Mesothelial cell of epicardium (in vitro differentiated cells): ENCODE data around the gene VPS72. TPM values are rescaled to one million over a fixed set of nuclear protein-coding genes. Genes with fewer than 3 reads are reported as not detected.
A peak's percentile ranks its signal among the peaks of the same experiment; 100 is the strongest.

Experiments used
- DNase-seq, 2 experiments: peaks; one replicate each; pipeline ENCODE4 v3.0.0; 2021; ENCODE audit warnings: low spot score in 2 of 2; ENCODE audit not compliant: unreplicated experiment in 2 of 2
- H3K27ac Mint-ChIP-seq: 2 replicates; pipeline ENCODE4 v1.8.0; 2021; ENCODE audit warnings: mixed read lengths
- H3K27me3 Mint-ChIP-seq: 2 replicates; pipeline ENCODE4 v1.8.0; 2021; ENCODE audit warnings: low read depth, mixed read lengths
- H3K36me3 Mint-ChIP-seq: 2 replicates; pipeline ENCODE4 v1.8.0; 2021; ENCODE audit warnings: mixed read lengths
- H3K4me1 Mint-ChIP-seq: 2 replicates; pipeline ENCODE4 v1.8.0; 2021; ENCODE audit warnings: mixed read lengths
- H3K4me3 Mint-ChIP-seq: 2 replicates; pipeline ENCODE4 v1.8.0; 2021; ENCODE audit warnings: mild to moderate bottlenecking, moderate library complexity, mixed read lengths
- H3K9me3 Mint-ChIP-seq: 2 replicates; pipeline ENCODE4 v1.8.0; 2021; ENCODE audit warnings: mixed read lengths
- CTCF ChIP-seq: fragments of 200-600 bp; sonication (generic); IDR thresholded peaks from one replicate; pipeline ENCODE4 v1.5.0; 2021; ENCODE audit warnings: antibody characterized with exemption; ENCODE audit not compliant: unreplicated experiment
- total RNA-seq: library from RNA; stranded (reverse); gene quantifications from 3 replicates; pipeline ENCODE4 v1.2.1, GENCODE V29; 2021

VPS72 gene
- total RNA-seq, 1 donor from 2014 or later = 87.2 TPM

- DNase-seq = peak in 1 of 2 experiments; percentile 48
- no peak for TF ChIP-seq CTCF
- H3K9me3 Mint-ChIP-seq = no peaks in the 10 kb centered on the region
- H3K4me1 Mint-ChIP-seq = peaks cover 22% of the 10 kb centered on the region
- H3K27ac Mint-ChIP-seq = peak overlapping the region; percentile 98
- peak overlapping the region; percentile 98 for H3K4me3 Mint-ChIP-seq
- peaks cover 2% of the 10 kb centered on the region for H3K27me3 Mint-ChIP-seq
- peaks cover 18% of the 10 kb centered on the region for H3K36me3 Mint-ChIP-seq
Observed at GRCh38 chr1:151165281-151165737, 24.7 kb downstream of the VPS72 start.

- H3K4me3 Mint-ChIP-seq = peak overlapping the region; percentile 98
- H3K27ac Mint-ChIP-seq = peak overlapping the region; percentile 98
- peaks cover 22% of the 10 kb centered on the region for H3K4me1 Mint-ChIP-seq
- H3K36me3 Mint-ChIP-seq = peaks cover 16% of the 10 kb centered on the region
- no peak for TF ChIP-seq CTCF
- H3K27me3 Mint-ChIP-seq = peaks cover 2% of the 10 kb centered on the region
- no peaks in the 10 kb centered on the region for H3K9me3 Mint-ChIP-seq
- no peak for DNase-seq
Observed at GRCh38 chr1:151164732-151165280, 25.2 kb downstream of the VPS72 start.

- Mint-ChIP-seq H3K36me3 (peaks cover 25% of the 10 kb centered on the region), H3K4me1 (peaks cover 4% of the 10 kb centered on the region), H3K9me3 (no peaks in the 10 kb centered on the region), H3K4me3 (no peak overlapping the region), H3K27ac (no peak overlapping the region), H3K27me3 (no peaks in the 10 kb centered on the region)
- DNase-seq = no peak
- TF ChIP-seq CTCF = no peak
Observed at GRCh38 chr1:151159373-151159772, 30.6 kb downstream of the VPS72 start.

- no peaks in the 10 kb centered on the region for H3K9me3 Mint-ChIP-seq
- DNase-seq = no peak
- no peak overlapping the region for H3K4me3 Mint-ChIP-seq
- no peaks in the 10 kb centered on the region for H3K27me3 Mint-ChIP-seq
- H3K36me3 Mint-ChIP-seq = peaks cover 27% of the 10 kb centered on the region
- H3K27ac Mint-ChIP-seq = no peak overlapping the region
- no peaks in the 10 kb centered on the region for H3K4me1 Mint-ChIP-seq
- TF ChIP-seq CTCF = no peak
Observed at GRCh38 chr1:151158751-151159251, 31.2 kb downstream of the VPS72 start.

GRCh38 chr1:151158326-151158725 is 31.7 kb downstream of the VPS72 start:
- no peaks in the 10 kb centered on the region for H3K4me1 Mint-ChIP-seq
- no peaks in the 10 kb centered on the region for H3K27me3 Mint-ChIP-seq
- peaks cover 27% of the 10 kb centered on the region for H3K36me3 Mint-ChIP-seq
- no peak overlapping the region for H3K27ac Mint-ChIP-seq
- TF ChIP-seq CTCF = no peak
- DNase-seq = no peak
- no peak overlapping the region for H3K4me3 Mint-ChIP-seq
- H3K9me3 Mint-ChIP-seq = no peaks in the 10 kb centered on the region
